Measurements from ENCODE around the gene RELL2. TPM values are rescaled to one million over a fixed set of nuclear protein-coding genes. Genes with fewer than 3 reads are reported as not detected.
A peak's percentile ranks its signal among the peaks of the same experiment; 100 is the strongest.

RELL2 gene
- total RNA-seq, 1 donor from 2014 or later: 6.1 TPM

DNA sequence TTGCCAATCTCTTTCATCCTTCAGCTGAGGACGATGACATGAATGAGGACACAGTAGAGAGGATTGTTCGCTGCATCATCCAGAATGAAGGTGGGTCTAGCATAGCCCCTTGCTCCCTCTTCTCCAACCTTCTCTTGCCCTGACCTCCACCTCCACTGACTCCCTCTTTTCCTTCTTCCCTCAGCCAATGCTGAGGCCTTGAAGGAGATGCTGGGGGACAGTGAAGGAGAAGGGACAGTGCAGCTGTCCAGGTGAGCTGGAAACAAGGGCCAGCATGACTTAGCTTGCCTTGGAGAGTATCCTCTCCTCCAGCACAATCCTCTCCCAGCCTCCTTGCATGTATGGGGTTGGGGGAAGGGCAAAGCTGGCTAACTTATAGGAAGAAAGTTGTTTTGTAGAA is 2.0 kb downstream of the RELL2 start:
- TF ChIP-seq, protein P1, sequence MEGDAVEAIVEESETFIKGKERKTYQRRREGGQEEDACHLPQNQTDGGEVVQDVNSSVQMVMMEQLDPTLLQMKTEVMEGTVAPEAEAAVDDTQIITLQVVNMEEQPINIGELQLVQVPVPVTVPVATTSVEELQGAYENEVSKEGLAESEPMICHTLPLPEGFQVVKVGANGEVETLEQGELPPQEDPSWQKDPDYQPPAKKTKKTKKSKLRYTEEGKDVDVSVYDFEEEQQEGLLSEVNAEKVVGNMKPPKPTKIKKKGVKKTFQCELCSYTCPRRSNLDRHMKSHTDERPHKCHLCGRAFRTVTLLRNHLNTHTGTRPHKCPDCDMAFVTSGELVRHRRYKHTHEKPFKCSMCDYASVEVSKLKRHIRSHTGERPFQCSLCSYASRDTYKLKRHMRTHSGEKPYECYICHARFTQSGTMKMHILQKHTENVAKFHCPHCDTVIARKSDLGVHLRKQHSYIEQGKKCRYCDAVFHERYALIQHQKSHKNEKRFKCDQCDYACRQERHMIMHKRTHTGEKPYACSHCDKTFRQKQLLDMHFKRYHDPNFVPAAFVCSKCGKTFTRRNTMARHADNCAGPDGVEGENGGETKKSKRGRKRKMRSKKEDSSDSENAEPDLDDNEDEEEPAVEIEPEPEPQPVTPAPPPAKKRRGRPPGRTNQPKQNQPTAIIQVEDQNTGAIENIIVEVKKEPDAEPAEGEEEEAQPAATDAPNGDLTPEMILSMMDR (IDR thresholded peaks at IDR 0.05): no peak
- no peak overlapping the region for H3K27ac Mint-ChIP-seq (ENCODE audit: unreplicated experiment)
- peaks cover 7% of the 10 kb centered on the region for H3K36me3 Mint-ChIP-seq (ENCODE audit: low read depth)
- H3K4me1 Mint-ChIP-seq (ENCODE audit: low read depth): peaks cover 26% of the 10 kb centered on the region
- H3K27me3 Mint-ChIP-seq (ENCODE audit: low read depth): no peaks in the 10 kb centered on the region
- no peak for DNase-seq (ENCODE audit: low spot score)
- no peaks in the 10 kb centered on the region for H3K9me3 Mint-ChIP-seq (ENCODE audit: low read depth)
- H3K4me3 Mint-ChIP-seq (ENCODE audit: unreplicated experiment): peak overlapping the region; percentile 88

DNA sequence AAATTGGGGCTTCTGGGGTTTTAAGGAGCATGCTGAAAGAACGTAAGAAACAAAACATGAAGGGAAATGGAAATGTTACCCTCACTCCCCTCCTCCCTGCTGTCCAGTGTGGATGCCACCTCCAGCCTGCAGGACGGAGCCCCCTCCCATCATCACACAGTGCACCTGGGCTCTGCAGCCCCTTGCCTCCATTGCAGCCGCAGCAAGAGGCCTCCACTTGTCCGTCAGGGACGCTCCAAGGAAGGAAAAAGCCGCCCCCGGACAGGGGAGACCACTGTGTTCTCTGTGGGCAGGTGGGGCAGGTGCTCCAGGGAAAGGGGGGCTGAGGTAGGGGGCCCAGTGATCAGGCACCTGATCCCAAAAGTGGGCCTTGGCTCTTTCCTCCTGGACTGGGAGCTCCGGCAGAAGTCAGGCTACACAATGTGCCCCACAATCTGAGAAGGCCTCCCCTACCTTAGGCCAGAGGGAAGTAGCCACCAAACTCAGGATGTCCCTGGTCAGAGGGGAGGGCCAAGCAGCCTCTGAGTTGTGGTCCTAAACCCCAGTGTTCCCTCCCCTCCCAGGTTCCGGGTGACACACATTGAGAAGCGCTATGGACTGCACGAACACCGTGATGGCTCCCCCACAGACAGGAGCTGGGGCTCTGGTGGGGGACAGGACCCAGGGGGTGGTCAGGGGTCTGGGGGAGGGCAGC is 2.7 kb downstream of the RELL2 start:
- Mint-ChIP-seq H3K4me1 (ENCODE audit: low read depth) (peaks cover 21% of the 10 kb centered on the region), H3K4me3 (ENCODE audit: unreplicated experiment) (no peak overlapping the region), H3K27ac (ENCODE audit: unreplicated experiment) (no peak overlapping the region), H3K27me3 (ENCODE audit: low read depth) (no peaks in the 10 kb centered on the region), H3K36me3 (ENCODE audit: low read depth) (peaks cover 3% of the 10 kb centered on the region), H3K9me3 (ENCODE audit: low read depth) (no peaks in the 10 kb centered on the region)
- TF ChIP-seq, protein P1 (IDR thresholded peaks at IDR 0.05): no peak
- DNase-seq (ENCODE audit: low spot score): no peak

DNA sequence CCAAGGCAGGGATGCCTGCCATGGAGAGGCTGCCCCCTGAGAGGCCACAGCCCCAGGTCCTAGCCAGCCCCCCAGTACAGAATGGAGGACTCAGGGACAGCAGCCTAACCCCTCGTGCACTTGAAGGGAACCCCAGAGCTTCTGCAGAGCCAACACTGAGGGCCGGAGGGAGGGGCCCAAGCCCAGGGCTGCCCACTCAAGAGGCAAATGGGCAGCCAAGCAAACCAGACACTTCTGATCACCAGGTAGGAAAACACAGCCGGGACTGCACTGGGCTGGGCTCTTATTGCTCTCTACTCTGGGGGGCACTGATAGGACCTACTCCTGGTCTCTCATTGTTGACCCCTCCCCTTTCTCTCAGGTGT is 3.2 kb downstream of the RELL2 start:
- TF ChIP-seq, protein P1 (IDR thresholded peaks at IDR 0.05): no peak
- H3K4me3 Mint-ChIP-seq (ENCODE audit: unreplicated experiment): no peak overlapping the region
- no peak overlapping the region for H3K27ac Mint-ChIP-seq (ENCODE audit: unreplicated experiment)
- no peak for DNase-seq (ENCODE audit: low spot score)
- no peaks in the 10 kb centered on the region for H3K27me3 Mint-ChIP-seq (ENCODE audit: low read depth)
- peaks cover 18% of the 10 kb centered on the region for H3K4me1 Mint-ChIP-seq (ENCODE audit: low read depth)
- no peaks in the 10 kb centered on the region for H3K9me3 Mint-ChIP-seq (ENCODE audit: low read depth)
- H3K36me3 Mint-ChIP-seq (ENCODE audit: low read depth): peaks cover 4% of the 10 kb centered on the region

DNA sequence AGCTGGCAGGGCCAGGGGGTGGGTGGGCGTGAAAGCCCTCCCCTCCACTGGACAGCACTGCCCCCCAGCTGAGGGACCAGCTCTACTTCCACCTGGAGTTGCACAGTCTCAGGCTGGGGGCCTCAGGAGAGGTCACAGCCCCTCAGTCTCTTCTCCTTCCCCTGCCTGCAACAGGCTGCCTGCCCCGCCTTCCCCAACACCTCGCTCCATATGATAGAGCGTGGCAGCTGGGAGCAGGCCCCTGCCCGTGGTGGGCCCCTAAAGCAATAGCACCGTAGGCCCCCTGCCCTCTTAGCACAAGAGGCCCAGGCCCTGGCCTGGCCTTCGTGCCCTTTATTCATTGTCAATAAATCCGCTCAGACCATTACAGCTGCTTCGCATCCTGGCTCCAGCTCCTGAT is 3.9 kb downstream of the RELL2 start:
- Mint-ChIP-seq H3K27ac (ENCODE audit: unreplicated experiment) (peak overlapping the region; percentile 29), H3K27me3 (ENCODE audit: low read depth) (no peaks in the 10 kb centered on the region), H3K36me3 (ENCODE audit: low read depth) (peaks cover 5% of the 10 kb centered on the region), H3K4me3 (ENCODE audit: unreplicated experiment) (no peak overlapping the region), H3K9me3 (ENCODE audit: low read depth) (no peaks in the 10 kb centered on the region), H3K4me1 (ENCODE audit: low read depth) (peaks cover 11% of the 10 kb centered on the region)
- DNase-seq (ENCODE audit: low spot score): no peak
- TF ChIP-seq, protein P1 (IDR thresholded peaks at IDR 0.05): no peak

DNA sequence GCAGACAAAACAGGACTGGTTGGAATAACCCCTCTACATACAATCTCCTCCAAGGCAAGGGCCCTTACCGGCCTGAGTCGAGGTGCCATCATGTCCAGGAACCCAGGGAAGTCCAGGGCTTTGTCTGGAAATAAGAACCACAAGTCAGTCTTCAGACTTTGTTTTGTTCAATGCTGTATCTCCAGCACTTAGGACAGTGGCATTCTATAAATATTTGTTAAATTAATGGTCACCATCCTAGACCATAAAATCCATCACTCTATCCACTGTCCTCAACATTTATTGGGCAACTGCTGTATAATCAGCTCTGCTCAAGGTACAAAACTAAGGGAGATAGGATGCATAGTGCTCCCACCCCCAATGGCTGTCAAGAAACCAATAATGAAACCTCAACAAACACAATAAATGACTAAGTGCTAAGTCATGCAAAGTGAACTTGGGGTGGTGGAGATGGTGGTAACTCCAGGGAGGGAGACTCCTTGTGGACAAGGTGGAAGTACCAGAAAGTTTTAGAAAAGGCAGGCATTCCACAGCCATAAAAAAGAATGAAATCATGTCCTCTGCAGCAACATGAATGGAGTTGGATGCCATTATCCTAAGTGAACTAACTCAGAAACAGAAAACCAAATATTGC is 5.0 kb downstream of the RELL2 start:
- DNase-seq (ENCODE audit: low spot score): no peak
- TF ChIP-seq, protein P1 (IDR thresholded peaks at IDR 0.05): peak; percentile 59
- no peaks in the 10 kb centered on the region for H3K27me3 Mint-ChIP-seq (ENCODE audit: low read depth)
- no peak overlapping the region for H3K4me3 Mint-ChIP-seq (ENCODE audit: unreplicated experiment)
- no peak overlapping the region for H3K27ac Mint-ChIP-seq (ENCODE audit: unreplicated experiment)
- peaks cover 6% of the 10 kb centered on the region for H3K36me3 Mint-ChIP-seq (ENCODE audit: low read depth)
- H3K9me3 Mint-ChIP-seq (ENCODE audit: low read depth): no peaks in the 10 kb centered on the region
- H3K4me1 Mint-ChIP-seq (ENCODE audit: low read depth): peaks cover 4% of the 10 kb centered on the region
